ENCODE data around the gene IFNE.

GRCh38 chr9:21473236-21473635, 8.9 kb downstream of the IFNE start:
- no peak for TF ChIP-seq POLR2AphosphoS5 (IDR thresholded peaks at IDR 0.05; ENCODE audit: low read depth, low read length)
- TF ChIP-seq, protein P1, sequence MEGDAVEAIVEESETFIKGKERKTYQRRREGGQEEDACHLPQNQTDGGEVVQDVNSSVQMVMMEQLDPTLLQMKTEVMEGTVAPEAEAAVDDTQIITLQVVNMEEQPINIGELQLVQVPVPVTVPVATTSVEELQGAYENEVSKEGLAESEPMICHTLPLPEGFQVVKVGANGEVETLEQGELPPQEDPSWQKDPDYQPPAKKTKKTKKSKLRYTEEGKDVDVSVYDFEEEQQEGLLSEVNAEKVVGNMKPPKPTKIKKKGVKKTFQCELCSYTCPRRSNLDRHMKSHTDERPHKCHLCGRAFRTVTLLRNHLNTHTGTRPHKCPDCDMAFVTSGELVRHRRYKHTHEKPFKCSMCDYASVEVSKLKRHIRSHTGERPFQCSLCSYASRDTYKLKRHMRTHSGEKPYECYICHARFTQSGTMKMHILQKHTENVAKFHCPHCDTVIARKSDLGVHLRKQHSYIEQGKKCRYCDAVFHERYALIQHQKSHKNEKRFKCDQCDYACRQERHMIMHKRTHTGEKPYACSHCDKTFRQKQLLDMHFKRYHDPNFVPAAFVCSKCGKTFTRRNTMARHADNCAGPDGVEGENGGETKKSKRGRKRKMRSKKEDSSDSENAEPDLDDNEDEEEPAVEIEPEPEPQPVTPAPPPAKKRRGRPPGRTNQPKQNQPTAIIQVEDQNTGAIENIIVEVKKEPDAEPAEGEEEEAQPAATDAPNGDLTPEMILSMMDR (IDR thresholded peaks at IDR 0.05 in 2 of 3, conservative IDR thresholded peaks at IDR 0.05 in 1 of 3; ENCODE audit: borderline replicate concordance in 1 of 3, insufficient read depth in 1 of 3, low read depth in 2 of 3, low read length in 2 of 3), result peak; percentile 5 to 39 (median 34); a peak in 2 of 6 replicates

All from HCT116 (cell line).